Cardiac muscle cell (in vitro differentiated cells and primary cell): ENCODE data around the gene CALCOCO1. TPM values are rescaled to one million over a fixed set of nuclear protein-coding genes. Genes with fewer than 3 reads are reported as not detected.

Source experiments
- DNase-seq, 2 donors: peaks; one replicate each; pipeline versions ENCODE4 v3.0.0 to v3.0.0-alpha.2; 2010 to 2017; ENCODE audit warnings: low read depth in 1 of 2, low spot score in 1 of 2
- H3K27ac ChIP-seq: fragments of 200-600 bp; sonication (generic); 2 replicates; pipeline ENCODE4 v1.5.1; 2016
- H3K27me3 ChIP-seq: fragments of 200-600 bp; sonication (generic); 2 replicates; pipeline ENCODE4 v1.6.0; 2016; ENCODE audit warnings: control low read depth
- H3K36me3 ChIP-seq: fragments of 200-600 bp; sonication (generic); 2 replicates; pipeline ENCODE4 v1.5.1; 2016; ENCODE audit warnings: control low read depth
- H3K4me1 ChIP-seq: fragments of 200-600 bp; sonication (generic); 2 replicates; pipeline ENCODE4 v1.8.1; 2017; ENCODE audit warnings: low read depth, mild to moderate bottlenecking, mixed run types
- H3K4me3 ChIP-seq: fragments of 200-600 bp; sonication (generic); 2 replicates; pipeline ENCODE4 v1.5.1; 2016; ENCODE audit warnings: mild to moderate bottlenecking
- H3K9me3 ChIP-seq: fragments of 200-600 bp; sonication (generic); 2 replicates; pipeline ENCODE4 v1.5.1; 2017; ENCODE audit warnings: low read depth, mild to moderate bottlenecking, control low read depth
- polyA plus RNA-seq: library from polyadenylated mRNA; unstranded; fragments of >200 nt; fragmentation: Nextera tagmentation; extraction: Ambion mirVana; gene quantifications from 2 replicates; pipeline ENCODE4 v1.2.1, GENCODE V29; 2016
- total RNA-seq: library from RNA; depleted of rRNA; stranded (reverse); fragments of >200 nt; gene quantifications from 2 replicates; pipeline ENCODE4 v1.2.3, GENCODE V29; 2016
- TF ChIP-seq, protein P1 (sequence below): IDR thresholded peaks from 2 replicates; pipeline ENCODE4 v1.5.1; 2012; ENCODE audit warnings: low read depth, mild to moderate bottlenecking, low read length

Gene CALCOCO1
- total and polyA plus RNA-seq, 2 experiments from 2014 or later, result 128 to 187 TPM

DNA sequence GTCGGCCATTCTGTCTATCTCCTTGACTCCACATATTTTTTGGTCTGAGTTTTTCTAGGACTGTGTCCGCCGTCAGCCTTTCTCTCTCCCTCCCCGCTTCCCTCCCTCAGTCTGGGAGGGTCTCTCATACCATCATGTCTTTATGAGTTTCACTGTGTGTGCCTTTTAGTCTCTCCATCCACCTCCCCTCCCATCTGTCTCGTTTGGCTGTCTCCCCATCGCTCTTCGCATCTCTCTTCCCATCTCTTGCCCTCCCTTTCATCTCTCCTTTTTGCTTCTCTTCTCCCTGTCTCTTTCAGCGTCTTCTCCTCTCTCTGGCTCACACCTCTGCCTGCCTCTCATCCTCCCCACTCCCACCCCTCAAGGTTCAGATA is 31.5 kb upstream of the CALCOCO1 start:
- Histone ChIP-seq H3K27ac (no peak overlapping the region), H3K27me3 (peaks cover 86% of the 10 kb centered on the region), H3K4me1 (no peaks in the 10 kb centered on the region), H3K36me3 (no peaks in the 10 kb centered on the region), H3K4me3 (no peak overlapping the region), H3K9me3 (no peaks in the 10 kb centered on the region)
- no peak for DNase-seq
- TF ChIP-seq, protein P1, sequence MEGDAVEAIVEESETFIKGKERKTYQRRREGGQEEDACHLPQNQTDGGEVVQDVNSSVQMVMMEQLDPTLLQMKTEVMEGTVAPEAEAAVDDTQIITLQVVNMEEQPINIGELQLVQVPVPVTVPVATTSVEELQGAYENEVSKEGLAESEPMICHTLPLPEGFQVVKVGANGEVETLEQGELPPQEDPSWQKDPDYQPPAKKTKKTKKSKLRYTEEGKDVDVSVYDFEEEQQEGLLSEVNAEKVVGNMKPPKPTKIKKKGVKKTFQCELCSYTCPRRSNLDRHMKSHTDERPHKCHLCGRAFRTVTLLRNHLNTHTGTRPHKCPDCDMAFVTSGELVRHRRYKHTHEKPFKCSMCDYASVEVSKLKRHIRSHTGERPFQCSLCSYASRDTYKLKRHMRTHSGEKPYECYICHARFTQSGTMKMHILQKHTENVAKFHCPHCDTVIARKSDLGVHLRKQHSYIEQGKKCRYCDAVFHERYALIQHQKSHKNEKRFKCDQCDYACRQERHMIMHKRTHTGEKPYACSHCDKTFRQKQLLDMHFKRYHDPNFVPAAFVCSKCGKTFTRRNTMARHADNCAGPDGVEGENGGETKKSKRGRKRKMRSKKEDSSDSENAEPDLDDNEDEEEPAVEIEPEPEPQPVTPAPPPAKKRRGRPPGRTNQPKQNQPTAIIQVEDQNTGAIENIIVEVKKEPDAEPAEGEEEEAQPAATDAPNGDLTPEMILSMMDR, result no peak

- H3K27me3 ChIP-seq, result peaks cover 86% of the 10 kb centered on the region
- no peaks in the 10 kb centered on the region for H3K36me3 ChIP-seq
- H3K4me1 ChIP-seq, result no peaks in the 10 kb centered on the region
- no peaks in the 10 kb centered on the region for H3K9me3 ChIP-seq
- TF ChIP-seq, protein P1, result no peak
- no peak overlapping the region for H3K27ac ChIP-seq
- DNase-seq, result no peak
- no peak overlapping the region for H3K4me3 ChIP-seq
Measured at GRCh38 chr12:53758081-53758729, 31.0 kb upstream of the CALCOCO1 start.

DNA sequence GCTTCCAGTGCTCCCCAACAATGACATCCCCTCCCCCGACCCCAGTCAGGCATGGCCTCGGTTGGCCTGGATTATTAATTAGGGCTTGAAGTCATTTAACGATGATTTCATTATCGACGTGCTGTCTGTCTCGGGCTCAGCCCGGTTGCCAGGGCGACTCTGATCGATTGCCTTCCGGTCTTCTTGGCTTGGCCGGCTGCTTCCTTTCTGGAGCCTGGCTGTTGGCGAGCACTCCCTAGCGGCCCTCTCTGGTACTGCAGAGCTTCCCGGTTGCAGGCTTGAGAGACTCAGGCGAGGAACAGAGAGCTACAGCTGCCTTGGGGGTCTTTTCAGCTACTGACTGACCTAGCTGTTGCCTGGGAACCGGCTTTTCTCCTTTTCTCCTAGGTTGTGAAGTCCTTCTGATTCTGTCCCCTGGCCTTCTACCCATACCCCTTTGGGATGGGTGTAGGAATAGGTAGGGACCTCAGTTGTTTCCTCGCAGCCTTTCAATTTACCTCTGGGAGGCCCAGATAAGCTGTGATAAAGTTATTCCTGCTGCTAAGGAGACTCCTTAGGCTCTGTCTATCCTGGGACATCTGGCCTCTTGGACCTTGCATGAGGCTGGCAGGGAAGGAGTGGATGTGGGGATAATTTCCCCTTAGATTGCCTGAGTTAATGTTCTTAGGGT is 30.0 kb upstream of the CALCOCO1 start:
- TF ChIP-seq, protein P1, result peak; percentile 96
- DNase-seq, result peak; percentile 78 to 79
- Histone ChIP-seq H3K4me3 (no peak overlapping the region), H3K9me3 (no peaks in the 10 kb centered on the region), H3K27ac (no peak overlapping the region), H3K27me3 (peaks cover 86% of the 10 kb centered on the region), H3K4me1 (no peaks in the 10 kb centered on the region), H3K36me3 (no peaks in the 10 kb centered on the region)

DNA sequence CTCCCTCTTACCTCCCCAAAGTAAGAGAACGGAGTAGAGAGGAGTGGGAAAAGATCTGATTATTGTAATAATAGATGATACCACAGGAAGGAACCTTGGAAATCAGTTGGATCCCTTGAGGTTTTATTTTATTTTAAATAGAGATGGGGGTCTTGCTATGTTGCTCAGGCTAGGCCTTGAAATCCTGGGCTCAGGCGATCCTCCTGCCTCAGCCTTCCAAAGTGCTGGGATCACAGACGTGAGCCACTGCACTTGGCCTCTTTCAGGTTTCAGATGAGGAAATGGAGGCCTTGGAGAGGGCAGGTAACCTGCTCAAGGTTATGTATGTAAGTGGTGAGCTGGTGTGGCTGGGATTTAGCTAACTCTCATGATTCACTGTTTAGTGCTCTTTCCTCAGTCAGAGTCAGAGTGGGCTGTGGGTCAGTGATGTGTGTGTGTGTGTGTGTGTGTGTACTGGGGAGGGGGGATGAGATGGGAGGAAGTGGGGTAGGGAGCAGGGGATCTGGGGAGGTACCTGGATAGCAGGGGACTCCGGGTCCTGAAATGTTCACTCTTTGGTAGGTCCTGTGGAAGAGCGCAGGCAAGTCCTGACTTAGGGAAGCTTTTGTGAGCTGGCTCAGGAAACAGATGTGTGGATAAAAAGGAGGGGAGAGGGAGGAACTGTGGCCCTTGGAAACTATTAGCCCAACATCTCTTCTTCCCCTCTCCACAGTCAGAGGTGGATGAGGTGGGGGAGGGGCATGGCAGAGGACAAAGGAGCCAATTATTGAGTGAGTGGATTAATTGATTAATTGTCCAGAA is 29.2 kb upstream of the CALCOCO1 start:
- Histone ChIP-seq H3K4me3 (no peak overlapping the region), H3K9me3 (no peaks in the 10 kb centered on the region), H3K4me1 (no peaks in the 10 kb centered on the region), H3K36me3 (no peaks in the 10 kb centered on the region), H3K27ac (no peak overlapping the region), H3K27me3 (peaks cover 86% of the 10 kb centered on the region)
- TF ChIP-seq, protein P1, result no peak
- no peak for DNase-seq

DNA sequence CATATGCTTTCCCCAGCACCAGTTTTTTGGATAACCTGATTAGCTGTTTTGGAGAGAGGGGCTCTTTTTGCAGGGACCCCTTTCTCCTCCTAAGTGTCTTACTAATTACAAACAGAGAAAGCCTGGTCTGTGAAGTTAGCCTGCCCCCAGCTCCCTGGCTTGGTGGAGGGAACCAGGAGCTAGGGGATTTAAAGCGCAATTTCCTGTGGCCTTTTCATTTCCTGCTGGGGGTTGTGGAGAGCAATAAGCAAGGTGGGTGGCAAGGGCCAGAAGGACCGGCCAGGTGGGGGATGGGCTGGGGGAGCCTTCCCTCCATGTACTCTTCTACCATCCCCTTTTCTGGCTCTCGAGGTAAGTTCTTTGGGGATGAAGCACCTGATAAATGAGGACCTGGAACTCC is 28.6 kb upstream of the CALCOCO1 start:
- Histone ChIP-seq H3K4me1 (no peaks in the 10 kb centered on the region), H3K36me3 (no peaks in the 10 kb centered on the region), H3K27me3 (peaks cover 86% of the 10 kb centered on the region), H3K9me3 (no peaks in the 10 kb centered on the region), H3K4me3 (no peak overlapping the region), H3K27ac (no peak overlapping the region)
- TF ChIP-seq, protein P1, result no peak
- DNase-seq, result no peak
